Measurements from ENCODE around the gene SAGE1. TPM values are rescaled to one million over a fixed set of nuclear protein-coding genes. Genes with fewer than 3 reads are reported as not detected.

Gene SAGE1
- total and polyA plus RNA-seq, 2 of the 8 experiments (the other 6 are each of a cell fraction or from before 2014, with no cell fraction given), result not detected

DNA sequence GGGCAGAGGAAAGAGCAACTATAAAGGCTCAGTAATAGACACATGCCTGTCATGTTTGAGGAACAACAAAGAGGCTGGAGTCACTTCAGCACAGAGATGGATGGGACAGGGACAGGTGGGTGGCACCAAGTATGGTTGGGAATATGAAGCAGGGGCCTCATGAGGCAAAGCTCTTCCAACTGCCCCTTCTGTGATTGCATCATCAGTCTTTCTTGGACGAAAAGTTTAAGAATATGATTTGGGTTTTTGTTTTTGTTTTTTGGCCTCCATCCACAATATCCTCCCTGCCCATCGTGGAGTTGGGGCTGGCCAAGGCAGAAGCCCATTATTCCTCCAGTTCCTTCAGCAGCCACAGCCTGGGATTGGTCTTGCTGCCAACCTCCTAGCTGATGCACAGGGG, 34.4 kb downstream of the SAGE1 start:
- 68% methylated on average over 2 of the region's 2 CpGs; no CpG with 5 or more reads in 1 of the 2 experiments for WGBS, 2 experiments (ENCODE audit: extremely low coverage in 1 of 2, insufficient coverage in 1 of 2, insufficient read length in 1 of 2, insufficient replicate concordance in 2 of 2, low coverage in 1 of 2, low lambda C conversion rate in 2 of 2, missing lambda C conversion rate in 1 of 2)
- no peak overlapping the region for H2BK20ac ChIP-seq (ENCODE audit: low read length)
- H3K56ac ChIP-seq (replicated peaks; ENCODE audit: insufficient read length, low read depth, low read length), result no peak overlapping the region
- no peak overlapping the region for H3K4me2 ChIP-seq (ENCODE audit: insufficient read depth in 1 of 2, low read depth in 2 of 2, low read length in 2 of 2)
- peaks cover 0 to 3% of the 10 kb centered on the region in 2 experiments; a peak in 1 of 4 replicates for H3K9me3 ChIP-seq (ENCODE audit: insufficient read depth in 2 of 2, low read depth in 1 of 2, low read length in 1 of 2)
- H2BK12ac ChIP-seq (ENCODE audit: low read depth, low read length), result no peak overlapping the region
- H3K36me3 ChIP-seq (ENCODE audit: control insufficient read depth in 2 of 4, insufficient read depth in 4 of 4, low read length in 3 of 4), result no peaks in the 10 kb centered on the region
- H2AFZ ChIP-seq (ENCODE audit: low read length), result no peak overlapping the region
- no peak overlapping the region for H3K9ac ChIP-seq (replicated peaks in 1 of 4; ENCODE audit: extremely low read depth in 1 of 4, low read depth in 3 of 4, low read length in 3 of 4)
- H2BK15ac ChIP-seq (ENCODE audit: low read length), result no peak overlapping the region
- H3K27me3 ChIP-seq (replicated peaks in 1 of 4; ENCODE audit: control insufficient read depth in 3 of 4, extremely low read depth in 1 of 4, insufficient read depth in 3 of 4, low read length in 3 of 4), result no peaks in the 10 kb centered on the region
- H3K23ac ChIP-seq (ENCODE audit: insufficient read length), result no peak overlapping the region
- no peaks in the 10 kb centered on the region for H3K79me2 ChIP-seq (ENCODE audit: control insufficient read depth in 1 of 2, insufficient read depth in 2 of 2, low read length in 2 of 2)
- no peak for FAIRE-seq
- no peak overlapping the region for H2BK5ac ChIP-seq (ENCODE audit: low read depth, low read length)
- POLR2A ChIA-PET (ENCODE audit: partially characterized antibody), result no interaction called here
- no peak overlapping the region for H3K27ac ChIP-seq (ENCODE audit: low read depth, low read length)
- H3K23me2 ChIP-seq (ENCODE audit: low read depth, low read length), result no peaks in the 10 kb centered on the region
- H3K14ac ChIP-seq (ENCODE audit: insufficient read length), result no peak overlapping the region
- no peak overlapping the region for H2AK5ac ChIP-seq (ENCODE audit: low read depth, low read length)
- TF ChIP-seq BRCA1 (IDR thresholded peaks at IDR 0.05; ENCODE audit: low read depth, low read length) (no peak), POLR2AphosphoS5 (IDR thresholded peaks at IDR 0.05; ENCODE audit: low read depth, low read length) (no peak), KDM1A (IDR thresholded peaks at IDR 0.05; ENCODE audit: borderline replicate concordance, low read length) (no peak), SRF (IDR thresholded peaks at IDR 0.05; ENCODE audit: low read depth, low read length) (no peak), MAFK (IDR thresholded peaks at IDR 0.05; ENCODE audit: low read depth, low read length) (no peak), CHD1 (IDR thresholded peaks at IDR 0.05; ENCODE audit: low read depth, low read length) (no peak), CBX8 (IDR thresholded peaks at IDR 0.05; ENCODE audit: borderline replicate concordance, low read depth, low read length) (no peak), CREB1 (IDR thresholded peaks at IDR 0.05) (no peak), RBBP5 (IDR thresholded peaks at IDR 0.05; ENCODE audit: borderline replicate concordance, low read depth, low read length) (no peak), BACH1 (IDR thresholded peaks at IDR 0.05; ENCODE audit: low read length) (no peak), FOSL1 (IDR thresholded peaks at IDR 0.05; ENCODE audit: insufficient read depth, low read depth, low read length) (no peak)
- no peaks in the 10 kb centered on the region for H3K4me1 ChIP-seq (replicated peaks in 1 of 4; ENCODE audit: control insufficient read depth in 3 of 4, insufficient read depth in 4 of 4, low read length in 3 of 4)
- no peak overlapping the region for H4K91ac ChIP-seq (replicated peaks; ENCODE audit: insufficient read length, low read length)
- H4K5ac ChIP-seq (ENCODE audit: insufficient read length, low read depth, low read length), result no peak overlapping the region
- no peak overlapping the region for H4K8ac ChIP-seq (ENCODE audit: extremely low read depth, insufficient read depth, low read length)
- no peaks in the 10 kb centered on the region for H3K79me1 ChIP-seq (ENCODE audit: low read depth, low read length)
- CTCF ChIA-PET (ENCODE audit: partially characterized antibody), result no interaction called here
- no peak for DNase-seq (ENCODE audit: low read depth in 1 of 2, low spot score in 2 of 2)
- H3K18ac ChIP-seq (ENCODE audit: extremely low read depth, low read length), result no peak overlapping the region
- H4K20me1 ChIP-seq (replicated peaks in 1 of 2; ENCODE audit: control insufficient read depth in 1 of 2, insufficient read depth in 2 of 2, low read length in 2 of 2), result no peaks in the 10 kb centered on the region
- H3K4me3 ChIP-seq (ENCODE audit: extremely low read depth in 1 of 4, insufficient read depth in 2 of 4, low read depth in 3 of 4, low read length in 4 of 4), result no peak overlapping the region
- no peak overlapping the region for H3K4ac ChIP-seq (replicated peaks; ENCODE audit: insufficient read length, low read depth, low read length)
- H2BK120ac ChIP-seq (replicated peaks; ENCODE audit: low read depth, low read length), result no peak overlapping the region
